Fibroblast of skin of left biceps (primary cell): ENCODE measurements around the gene ADGRG7.

Experiments
- DNase-seq, 2 experiments: peaks; one replicate each; pipeline ENCODE4 v3.0.0-alpha.2; 2013; ENCODE audit warnings: low read depth in 2 of 2

ADGRG7 gene

GRCh38 chr3:100743535-100743934 lies 134.1 kb downstream of the ADGRG7 start:
- no peak for DNase-seq

- no peak for DNase-seq
Observed at GRCh38 chr3:100744671-100745070, 135.3 kb downstream of the ADGRG7 start.
